Loucy (cell line): Measurements from ENCODE around the gene C20orf204.

Source experiments
- CTCF ChIP-seq: fragments of 200-600 bp; sonication (generic); conservative IDR thresholded peaks from 2 replicates; pipeline ENCODE4 v1.5.1; 2014; ENCODE audit warnings: mild to moderate bottlenecking, antibody characterized with exemption, low read length
- EZH2phosphoT487 ChIP-seq: fragments of 200-600 bp; IDR thresholded peaks from 2 replicates; pipeline ENCODE4 v1.6.1; 2018; ENCODE audit warnings: antibody characterized with exemption, mild to moderate bottlenecking, moderate library complexity, borderline replicate concordance

- TF ChIP-seq CTCF = no peak
- TF ChIP-seq EZH2phosphoT487 = no peak
Measured at GRCh38 chr20:64011366-64011779, 24.6 kb upstream of the C20orf204 start.
